ENCODE results near the gene C16orf86. TPM values are rescaled to one million over a fixed set of nuclear protein-coding genes. Genes with fewer than 3 reads are reported as not detected.
A peak's percentile ranks its signal among the peaks of the same experiment; 100 is the strongest.

The C16orf86 gene
- 1 to 10 TPM; 1.5 to 1.8 TPM for total RNA-seq

DNA sequence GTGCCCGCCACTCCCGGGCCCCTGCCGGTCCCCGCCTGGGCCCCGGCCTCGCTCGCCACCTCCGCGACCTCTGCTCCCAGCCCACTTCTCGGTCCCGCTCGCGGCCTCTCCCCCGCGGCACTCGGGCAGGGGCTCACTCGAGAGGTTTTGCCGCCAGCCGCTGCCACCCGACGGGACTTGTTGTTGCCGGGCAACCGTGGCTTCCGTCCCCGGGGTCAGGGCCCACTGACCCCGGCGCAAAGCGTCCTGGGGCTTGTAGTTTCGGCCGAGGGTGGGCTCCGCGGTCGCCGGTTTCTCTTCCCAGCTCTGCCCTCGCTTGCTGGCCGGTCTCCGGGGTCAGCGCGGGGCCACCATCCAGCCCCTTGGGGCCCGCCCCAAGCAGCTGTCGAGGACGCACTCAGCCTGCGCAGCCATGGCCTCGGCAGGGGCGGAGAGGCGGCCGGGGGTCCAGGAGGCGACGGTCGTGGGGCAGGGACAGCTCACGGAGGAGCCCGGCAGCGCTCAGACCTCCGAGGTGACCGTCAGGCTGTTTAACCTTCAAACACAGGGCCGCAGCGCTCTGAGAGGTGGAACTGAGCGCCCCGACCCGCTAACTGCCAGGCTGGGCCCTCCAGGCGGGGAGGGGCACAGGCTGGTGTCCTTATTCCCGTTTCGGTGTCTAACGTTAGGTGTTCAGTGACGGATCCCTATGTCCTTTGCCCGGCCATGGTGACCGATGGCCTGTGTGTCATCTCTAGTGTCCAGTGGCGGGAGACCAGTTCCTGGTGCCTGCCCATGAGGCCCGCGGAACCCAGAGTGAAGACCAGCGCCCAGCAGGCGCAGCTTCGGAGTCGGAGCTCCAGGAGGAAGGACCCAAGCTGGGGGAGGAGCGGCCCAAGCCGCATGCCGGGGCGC lies at the start of gene C16orf86, which contains the start of gene ENKD1:
Gene C16orf86 (plus strand): TSS at position 256 of the 894 bp plus-strand sequence. CDS start 157 bp downstream, at position 413.
Gene ENKD1 (minus strand): TSS at position 192 of the 894 bp plus-strand sequence. CDS start 308 bp downstream, outside the sequence.
- Mint-ChIP-seq H3K4me3 (peak within 1 kb of the TSS; percentile 77), H3K4me1 (peaks cover 14% of the 10 kb centered on the region), H3K9me3 (no peaks in the 10 kb centered on the region), H3K27me3 (no peaks in the 10 kb centered on the region), H3K27ac (peak within 1 kb of the TSS; percentile 73), H3K36me3 (ENCODE audit: low read depth) (no peaks in the 10 kb centered on the region)
- ATAC-seq (replicated peaks) = peak; percentile 83

GRCh38 chr16:67628216-67628615 lies 38.4 kb upstream of the C16orf86 start:
- H3K4me1 Mint-ChIP-seq = no peaks in the 10 kb centered on the region
- H3K4me3 Mint-ChIP-seq = no peak overlapping the region
- H3K36me3 Mint-ChIP-seq (ENCODE audit: low read depth) = peaks cover 95% of the 10 kb centered on the region
- no peaks in the 10 kb centered on the region for H3K27me3 Mint-ChIP-seq
- ATAC-seq (replicated peaks) = no peak
- H3K9me3 Mint-ChIP-seq = no peaks in the 10 kb centered on the region
- no peak overlapping the region for H3K27ac Mint-ChIP-seq

GRCh38 chr16:67632415-67633172 lies 34.0 kb upstream of the C16orf86 start:
- Mint-ChIP-seq H3K4me3 (no peak overlapping the region), H3K9me3 (no peaks in the 10 kb centered on the region), H3K27me3 (no peaks in the 10 kb centered on the region), H3K36me3 (ENCODE audit: low read depth) (peaks cover 98% of the 10 kb centered on the region), H3K27ac (peak overlapping the region; percentile 48), H3K4me1 (no peaks in the 10 kb centered on the region)
- no peak for ATAC-seq (replicated peaks)

- Mint-ChIP-seq H3K36me3 (ENCODE audit: low read depth) (peaks cover 81% of the 10 kb centered on the region), H3K4me3 (no peak overlapping the region), H3K27me3 (no peaks in the 10 kb centered on the region), H3K27ac (no peak overlapping the region), H3K9me3 (no peaks in the 10 kb centered on the region), H3K4me1 (no peaks in the 10 kb centered on the region)
- ATAC-seq (replicated peaks) = no peak
Measured at GRCh38 chr16:67636713-67637112, 29.9 kb upstream of the C16orf86 start.

DNA sequence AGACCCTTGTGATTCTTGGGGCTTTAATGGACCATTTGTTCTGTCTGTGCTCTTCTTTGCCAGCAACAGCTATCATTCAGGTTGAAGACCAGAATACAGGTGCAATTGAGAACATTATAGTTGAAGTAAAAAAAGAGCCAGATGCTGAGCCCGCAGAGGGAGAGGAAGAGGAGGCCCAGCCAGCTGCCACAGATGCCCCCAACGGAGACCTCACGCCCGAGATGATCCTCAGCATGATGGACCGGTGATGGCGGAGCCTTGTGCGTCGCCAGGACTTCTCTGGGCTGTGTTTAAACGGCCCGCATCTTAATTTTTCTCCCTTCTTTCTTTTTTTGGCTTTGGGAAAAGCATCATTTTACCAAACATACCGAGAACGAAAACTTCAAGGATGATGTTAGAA lies 29.0 kb upstream of the C16orf86 start:
- no peak for ATAC-seq (replicated peaks)
- no peaks in the 10 kb centered on the region for H3K27me3 Mint-ChIP-seq
- H3K4me1 Mint-ChIP-seq = no peaks in the 10 kb centered on the region
- peaks cover 72% of the 10 kb centered on the region for H3K36me3 Mint-ChIP-seq (ENCODE audit: low read depth)
- H3K27ac Mint-ChIP-seq = no peak overlapping the region
- H3K9me3 Mint-ChIP-seq = no peaks in the 10 kb centered on the region
- H3K4me3 Mint-ChIP-seq = no peak overlapping the region

- Mint-ChIP-seq H3K36me3 (ENCODE audit: low read depth) (peaks cover 37% of the 10 kb centered on the region), H3K9me3 (no peaks in the 10 kb centered on the region), H3K27ac (no peak overlapping the region), H3K27me3 (no peaks in the 10 kb centered on the region), H3K4me3 (no peak overlapping the region), H3K4me1 (no peaks in the 10 kb centered on the region)
- no peak for ATAC-seq (replicated peaks)
Measured at GRCh38 chr16:67641779-67642708, 24.6 kb upstream of the C16orf86 start.

DNA sequence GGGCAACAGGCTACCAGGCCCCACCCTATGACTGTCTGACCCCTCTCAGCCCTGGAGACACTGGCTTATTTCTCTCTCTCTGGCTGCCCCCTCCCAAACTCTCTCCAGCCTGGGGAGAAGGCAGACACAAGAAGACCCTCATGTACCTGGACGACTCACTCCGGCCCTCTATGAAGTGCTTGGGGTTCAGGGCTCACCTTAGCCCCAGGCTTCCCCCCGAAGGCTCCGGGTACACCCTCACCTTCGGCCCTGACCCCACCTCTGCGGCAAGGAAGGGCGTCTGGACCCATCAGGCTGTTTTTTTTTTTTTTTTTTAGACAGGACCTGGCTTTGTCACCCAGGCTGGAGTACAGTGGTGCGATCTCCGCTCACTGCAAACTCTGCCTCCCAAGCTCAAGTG lies 22.6 kb upstream of the C16orf86 start:
- no peaks in the 10 kb centered on the region for H3K9me3 Mint-ChIP-seq
- no peaks in the 10 kb centered on the region for H3K27me3 Mint-ChIP-seq
- H3K27ac Mint-ChIP-seq = peak overlapping the region; percentile 74
- no peaks in the 10 kb centered on the region for H3K4me1 Mint-ChIP-seq
- peak overlapping the region; percentile 75 for H3K4me3 Mint-ChIP-seq
- H3K36me3 Mint-ChIP-seq (ENCODE audit: low read depth) = peaks cover 28% of the 10 kb centered on the region
- no peak for ATAC-seq (replicated peaks)

DNA sequence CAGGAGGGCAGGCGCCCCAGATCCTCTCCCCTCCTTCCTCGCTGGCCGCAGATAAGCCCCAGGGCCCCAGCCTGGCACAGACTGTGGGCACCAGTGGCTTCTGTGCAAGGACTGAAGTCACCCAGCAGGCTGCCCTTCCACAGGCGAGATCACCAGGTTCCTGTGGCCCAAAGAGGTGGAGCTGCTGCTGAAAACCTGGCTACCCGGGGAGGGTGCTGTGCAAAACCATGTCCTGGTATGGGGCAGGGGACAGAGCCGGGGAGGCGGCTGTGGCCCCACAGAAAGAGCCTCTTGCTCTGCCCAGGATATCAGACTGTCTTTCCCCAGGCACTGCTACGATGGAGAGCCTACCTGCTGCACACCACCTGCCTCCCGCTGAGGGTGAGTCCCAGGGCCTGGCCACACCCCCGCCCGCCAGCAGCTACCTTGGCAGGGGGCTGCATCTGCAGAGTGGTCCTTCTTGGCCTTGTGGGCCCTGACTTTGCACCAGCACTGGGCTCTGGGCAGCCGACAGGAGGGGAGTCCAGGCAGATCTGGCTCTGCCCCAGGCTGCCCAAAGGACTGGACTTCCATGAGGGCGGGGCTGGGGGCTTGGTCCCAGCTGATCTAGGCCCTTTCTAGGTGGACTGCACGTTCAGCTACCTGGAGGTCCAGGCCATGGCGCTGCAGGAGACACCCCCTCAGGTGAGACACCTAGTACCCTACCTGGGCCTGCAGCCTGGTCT lies 21.1 kb upstream of the C16orf86 start:
- ATAC-seq (replicated peaks) = peak; percentile 35
- H3K27ac Mint-ChIP-seq = peak overlapping the region; percentile 76
- H3K27me3 Mint-ChIP-seq = no peaks in the 10 kb centered on the region
- no peaks in the 10 kb centered on the region for H3K9me3 Mint-ChIP-seq
- H3K4me1 Mint-ChIP-seq = peaks cover 7% of the 10 kb centered on the region
- H3K36me3 Mint-ChIP-seq (ENCODE audit: low read depth) = peaks cover 32% of the 10 kb centered on the region
- H3K4me3 Mint-ChIP-seq = peak overlapping the region; percentile 75

- no peak for ATAC-seq (replicated peaks)
- no peaks in the 10 kb centered on the region for H3K9me3 Mint-ChIP-seq
- H3K36me3 Mint-ChIP-seq (ENCODE audit: low read depth) = peaks cover 48% of the 10 kb centered on the region
- peak overlapping the region; percentile 75 for H3K4me3 Mint-ChIP-seq
- no peaks in the 10 kb centered on the region for H3K27me3 Mint-ChIP-seq
- H3K27ac Mint-ChIP-seq = peak overlapping the region; percentile 79
- H3K4me1 Mint-ChIP-seq = peaks cover 8% of the 10 kb centered on the region
Measured at GRCh38 chr16:67647111-67647651, 19.4 kb upstream of the C16orf86 start.

GRCh38 chr16:67647681-67648080 lies 18.9 kb upstream of the C16orf86 start:
- Mint-ChIP-seq H3K27me3 (no peaks in the 10 kb centered on the region), H3K36me3 (ENCODE audit: low read depth) (peaks cover 51% of the 10 kb centered on the region)

GRCh38 chr16:67648088-67648763 lies 18.4 kb upstream of the C16orf86 start:
- Mint-ChIP-seq H3K36me3 (ENCODE audit: low read depth) (peaks cover 51% of the 10 kb centered on the region), H3K27me3 (no peaks in the 10 kb centered on the region), H3K9me3 (no peaks in the 10 kb centered on the region), H3K27ac (no peak overlapping the region), H3K4me1 (peaks cover 8% of the 10 kb centered on the region), H3K4me3 (no peak overlapping the region)
- no peak for ATAC-seq (replicated peaks)

More at GRCh38 chr16:67647681-67648080, 18.9 kb upstream of the C16orf86 start:
- no peaks in the 10 kb centered on the region for H3K9me3 Mint-ChIP-seq
- peaks cover 8% of the 10 kb centered on the region for H3K4me1 Mint-ChIP-seq
- H3K4me3 Mint-ChIP-seq = no peak overlapping the region
- no peak overlapping the region for H3K27ac Mint-ChIP-seq
- no peak for ATAC-seq (replicated peaks)

DNA sequence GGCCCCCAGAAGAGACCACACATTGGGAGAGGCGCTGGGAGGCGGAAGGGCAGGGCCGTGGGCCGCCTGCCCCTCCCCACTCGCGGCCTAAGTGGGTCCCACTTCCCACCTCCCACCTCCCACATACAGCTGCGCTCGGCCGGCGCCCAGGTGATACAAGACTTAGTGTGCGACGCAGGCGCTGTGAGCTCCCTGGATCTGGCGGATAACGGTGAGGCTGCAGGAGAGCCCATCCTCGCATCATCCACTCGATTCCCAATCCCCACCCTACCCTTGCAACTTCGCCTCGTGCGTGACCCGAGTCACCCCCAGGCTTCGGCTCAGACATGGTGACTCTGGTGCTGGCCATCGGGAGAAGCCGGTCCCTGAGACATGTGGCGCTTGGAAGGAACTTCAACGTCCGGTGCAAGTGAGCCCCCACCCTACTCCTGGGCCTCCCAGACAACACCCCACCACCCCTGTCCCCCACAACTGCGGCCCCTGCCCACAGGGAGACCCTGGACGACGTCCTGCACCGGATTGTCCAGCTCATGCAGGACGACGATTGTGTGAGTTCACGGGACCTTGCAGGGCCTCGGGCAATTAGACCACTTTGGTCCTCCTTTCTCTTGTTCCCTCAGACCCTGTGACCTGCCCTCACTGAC lies 17.7 kb upstream of the C16orf86 start:
- H3K4me1 Mint-ChIP-seq = peaks cover 8% of the 10 kb centered on the region
- no peak for ATAC-seq (replicated peaks)
- H3K4me3 Mint-ChIP-seq = no peak overlapping the region
- no peaks in the 10 kb centered on the region for H3K9me3 Mint-ChIP-seq
- no peaks in the 10 kb centered on the region for H3K27me3 Mint-ChIP-seq
- no peak overlapping the region for H3K27ac Mint-ChIP-seq
- peaks cover 51% of the 10 kb centered on the region for H3K36me3 Mint-ChIP-seq (ENCODE audit: low read depth)
